GM12892 (cell line): Measurements from ENCODE around the gene CPOX.

Experiments used
- POLR2A ChIP-seq: IDR thresholded peaks from 2 replicates; pipeline ENCODE4 v1.6.1; 2011; ENCODE audit warnings: low read depth, low read length, control low read depth
- POLR2AphosphoS5 ChIP-seq: IDR thresholded peaks from 2 replicates; pipeline ENCODE4 v1.6.1; 2011; ENCODE audit warnings: low read depth, low read length, control low read depth
- TAF1 ChIP-seq: IDR thresholded peaks from 2 replicates; pipeline ENCODE4 v1.6.1; 2011; ENCODE audit warnings: low read depth, mild to moderate bottlenecking, control low read depth, low read length, borderline replicate concordance

- TF ChIP-seq POLR2A (no peak), TAF1 (no peak), POLR2AphosphoS5 (no peak)
Measured at GRCh38 chr3:98612587-98612986, 19.2 kb upstream of the CPOX start.
